Astrocyte (in vitro differentiated cells and primary cell): ENCODE measurements around the gene MCMBP.

ENCODE experiments used
- EZH2 ChIP-seq: IDR thresholded peaks from 2 replicates; pipeline ENCODE4 v1.6.1; 2012; ENCODE audit warnings: mild to moderate bottlenecking, low read length, inconsistent platforms; ENCODE audit not compliant: insufficient read depth
- TF ChIP-seq, protein P1 (sequence below): IDR thresholded peaks from 2 replicates; pipeline ENCODE4 v1.5.1; 2011; ENCODE audit warnings: low read depth, mild to moderate bottlenecking, inconsistent platforms, low read length, moderate library complexity; ENCODE audit not compliant: insufficient read depth

DNA sequence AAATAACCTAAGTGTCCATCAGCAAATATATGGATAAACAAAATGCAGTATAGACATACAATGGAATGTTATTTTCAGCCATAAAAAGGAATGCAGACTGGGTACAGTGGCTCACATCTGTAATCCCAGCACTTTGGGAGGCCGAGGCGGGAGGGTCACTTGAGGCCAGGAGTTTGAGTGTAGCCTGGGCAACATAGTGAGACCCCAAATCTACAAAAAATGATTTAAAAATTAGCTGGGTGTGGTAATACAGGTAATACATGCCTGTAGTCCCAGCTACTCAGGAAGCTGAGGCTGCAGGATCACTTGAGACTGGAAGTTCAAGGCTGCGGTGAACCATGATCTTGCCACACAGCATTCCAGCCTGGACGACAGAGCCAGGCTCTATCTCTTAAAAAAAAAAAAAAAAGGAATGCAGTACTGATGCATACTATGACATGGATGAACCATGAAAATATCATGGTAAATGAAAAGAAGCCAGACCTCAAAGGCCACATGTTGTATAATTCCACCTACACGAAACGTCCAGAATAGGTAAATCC, 6.9 kb downstream of the MCMBP start:
- TF ChIP-seq, protein P1, sequence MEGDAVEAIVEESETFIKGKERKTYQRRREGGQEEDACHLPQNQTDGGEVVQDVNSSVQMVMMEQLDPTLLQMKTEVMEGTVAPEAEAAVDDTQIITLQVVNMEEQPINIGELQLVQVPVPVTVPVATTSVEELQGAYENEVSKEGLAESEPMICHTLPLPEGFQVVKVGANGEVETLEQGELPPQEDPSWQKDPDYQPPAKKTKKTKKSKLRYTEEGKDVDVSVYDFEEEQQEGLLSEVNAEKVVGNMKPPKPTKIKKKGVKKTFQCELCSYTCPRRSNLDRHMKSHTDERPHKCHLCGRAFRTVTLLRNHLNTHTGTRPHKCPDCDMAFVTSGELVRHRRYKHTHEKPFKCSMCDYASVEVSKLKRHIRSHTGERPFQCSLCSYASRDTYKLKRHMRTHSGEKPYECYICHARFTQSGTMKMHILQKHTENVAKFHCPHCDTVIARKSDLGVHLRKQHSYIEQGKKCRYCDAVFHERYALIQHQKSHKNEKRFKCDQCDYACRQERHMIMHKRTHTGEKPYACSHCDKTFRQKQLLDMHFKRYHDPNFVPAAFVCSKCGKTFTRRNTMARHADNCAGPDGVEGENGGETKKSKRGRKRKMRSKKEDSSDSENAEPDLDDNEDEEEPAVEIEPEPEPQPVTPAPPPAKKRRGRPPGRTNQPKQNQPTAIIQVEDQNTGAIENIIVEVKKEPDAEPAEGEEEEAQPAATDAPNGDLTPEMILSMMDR, result no peak
- no peak for TF ChIP-seq EZH2
